ENCODE data around the gene DMRTB1.
"Not testable (repeated sequence)": the region's sequence is repeated elsewhere in the genome, so short reads cannot be mapped to it uniquely, and the experiment has no call there.

Gene DMRTB1

GRCh38 chr1:53459321-53460175 lies at the start of gene DMRTB1:
DMRTB1 (plus strand) TSS chr1:53459399; CDS start chr1:53459454, 55 bp downstream.
- no peak for DNase-seq

GRCh38 chr1:53409695-53410094 lies 49.5 kb upstream of the DMRTB1 start:
- no peak for DNase-seq

GRCh38 chr1:53410100-53410541 lies 49.1 kb upstream of the DMRTB1 start:
- no peak for DNase-seq

GRCh38 chr1:53410701-53411100 lies 48.5 kb upstream of the DMRTB1 start:
- no peak for DNase-seq

- no peak for DNase-seq
These were observed 47.6 kb upstream of the DMRTB1 start for GRCh38 chr1:53411541-53412152.

GRCh38 chr1:53412285-53413174 lies 46.7 kb upstream of the DMRTB1 start:
- DNase-seq, result no peak

GRCh38 chr1:53413175-53414001 lies 45.8 kb upstream of the DMRTB1 start:
- no peak for DNase-seq

GRCh38 chr1:53414632-53415031 lies 44.6 kb upstream of the DMRTB1 start:
- no peak for DNase-seq

- no peak for DNase-seq
These were observed 43.8 kb upstream of the DMRTB1 start for GRCh38 chr1:53415432-53415831.

GRCh38 chr1:53416269-53416813 lies 42.9 kb upstream of the DMRTB1 start:
- DNase-seq, result no peak

- DNase-seq, result no peak
These were observed 42.1 kb upstream of the DMRTB1 start for GRCh38 chr1:53417074-53417511.

GRCh38 chr1:53419034-53419433 lies 40.2 kb upstream of the DMRTB1 start:
- DNase-seq, result no peak

GRCh38 chr1:53420341-53420740 lies 38.9 kb upstream of the DMRTB1 start:
- DNase-seq, result no peak

GRCh38 chr1:53421208-53421607 lies 38.0 kb upstream of the DMRTB1 start:
- DNase-seq, result no peak

- no peak for DNase-seq
These were observed 28.9 kb upstream of the DMRTB1 start for GRCh38 chr1:53430261-53430660.

GRCh38 chr1:53430779-53431178 lies 28.4 kb upstream of the DMRTB1 start:
- no peak for DNase-seq

- DNase-seq, result no peak
These were observed 28.0 kb upstream of the DMRTB1 start for GRCh38 chr1:53431244-53431643.

GRCh38 chr1:53431805-53432565 lies 27.2 kb upstream of the DMRTB1 start:
- DNase-seq, result no peak

GRCh38 chr1:53432611-53433010 lies 26.6 kb upstream of the DMRTB1 start:
- no peak for DNase-seq

GRCh38 chr1:53434405-53435007 lies 24.7 kb upstream of the DMRTB1 start:
- DNase-seq, result not testable (repeated sequence)

GRCh38 chr1:53435151-53435550 lies 24.0 kb upstream of the DMRTB1 start:
- DNase-seq, result no peak
